HG02642 (cell line): ENCODE measurements around the gene SCNN1A.
"Not testable (repeated sequence)": the region's sequence is repeated elsewhere in the genome, so short reads cannot be mapped to it uniquely, and the experiment has no call there.

Source experiments
- ATAC-seq: cut with Tn5 transposase; IDR thresholded peaks from one replicate; pipeline ENCODE4 v1.9.1; 2021; ENCODE audit warnings: mild to moderate bottlenecking; ENCODE audit not compliant: unreplicated experiment, poor library complexity

Gene SCNN1A

GRCh38 chr12:6351622-6352021, 23.7 kb downstream of the SCNN1A start:
- no peak for ATAC-seq

GRCh38 chr12:6347367-6348338, 27.7 kb downstream of the SCNN1A start:
- ATAC-seq = no peak

GRCh38 chr12:6346942-6347341, 28.4 kb downstream of the SCNN1A start:
- ATAC-seq = no peak

- no peak for ATAC-seq
Measured at GRCh38 chr12:6346235-6346832, 29.0 kb downstream of the SCNN1A start.

- no peak for ATAC-seq
Measured at GRCh38 chr12:6345319-6346091, 29.9 kb downstream of the SCNN1A start.

- ATAC-seq = not testable (repeated sequence)
Measured at GRCh38 chr12:6344101-6344660, 31.2 kb downstream of the SCNN1A start.

GRCh38 chr12:6343518-6343917, 31.8 kb downstream of the SCNN1A start:
- no peak for ATAC-seq

- ATAC-seq = no peak
Measured at GRCh38 chr12:6342140-6342889, 33.0 kb downstream of the SCNN1A start.

- no peak for ATAC-seq
Measured at GRCh38 chr12:6341417-6342139, 33.8 kb downstream of the SCNN1A start, which contains the start of gene TNFRSF1A. Gene TNFRSF1A (minus strand): TSS chr12:6342076. CDS start chr12:6341814, 262 bp downstream.

- no peak for ATAC-seq
Measured at GRCh38 chr12:6340745-6341416, 34.5 kb downstream of the SCNN1A start.

GRCh38 chr12:6340032-6340638, 35.2 kb downstream of the SCNN1A start:
- no peak for ATAC-seq

- ATAC-seq = no peak
Measured at GRCh38 chr12:6338955-6339354, 36.4 kb downstream of the SCNN1A start.

GRCh38 chr12:6338536-6338935, 36.8 kb downstream of the SCNN1A start:
- ATAC-seq = not testable (repeated sequence)

GRCh38 chr12:6337958-6338433, 37.4 kb downstream of the SCNN1A start:
- ATAC-seq = no peak

GRCh38 chr12:6336889-6337853, 38.2 kb downstream of the SCNN1A start:
- ATAC-seq = no peak

- no peak for ATAC-seq
Measured at GRCh38 chr12:6336079-6336888, 39.1 kb downstream of the SCNN1A start.
